AG08396 (cell line): Measurements from ENCODE around the gene SLC9C2.
"Not testable (repeated sequence)": the region's sequence is repeated elsewhere in the genome, so short reads cannot be mapped to it uniquely, and the experiment has no call there.

ENCODE experiments used
- DNase-seq: peaks from one replicate; pipeline ENCODE4 v3.0.0; 2012; ENCODE audit warnings: low spot score, mixed read lengths

SLC9C2 gene

DNA sequence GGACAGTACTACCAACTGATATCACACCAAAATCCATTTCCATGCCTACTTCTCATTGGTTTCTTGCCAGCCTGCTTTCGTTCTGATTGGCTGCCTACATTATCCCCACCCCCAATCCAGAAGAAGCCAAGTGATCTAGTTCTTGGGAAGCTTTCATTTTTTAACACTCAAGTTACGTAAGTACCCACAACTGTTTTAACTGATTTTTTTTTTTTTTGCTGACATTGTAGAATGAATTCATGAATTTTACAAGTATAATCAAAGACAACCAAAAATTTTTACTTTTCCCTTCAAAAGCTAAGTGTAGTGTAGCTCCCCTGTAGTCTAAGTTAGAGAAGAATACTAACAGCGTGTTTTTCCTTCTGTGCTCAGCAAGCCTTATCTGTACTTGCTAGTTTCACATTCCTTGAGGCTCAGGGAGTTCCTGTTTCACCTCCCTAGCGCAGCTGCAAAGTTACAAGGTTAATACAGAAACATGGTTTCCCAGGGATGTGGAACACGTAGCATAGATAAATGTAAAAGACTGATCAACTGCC lies at the start of gene SLC9C2:
Gene SLC9C2 (minus strand): TSS at position 17 of the 536 bp plus-strand sequence. CDS start 1,296 bp downstream, outside the sequence.
- DNase-seq: peak; percentile 32

- no peak for DNase-seq
These were observed 46.2 kb upstream of the SLC9C2 start for GRCh38 chr1:173648880-173649605.

- DNase-seq: no peak
These were observed 43.8 kb upstream of the SLC9C2 start for GRCh38 chr1:173646656-173647055.

DNA sequence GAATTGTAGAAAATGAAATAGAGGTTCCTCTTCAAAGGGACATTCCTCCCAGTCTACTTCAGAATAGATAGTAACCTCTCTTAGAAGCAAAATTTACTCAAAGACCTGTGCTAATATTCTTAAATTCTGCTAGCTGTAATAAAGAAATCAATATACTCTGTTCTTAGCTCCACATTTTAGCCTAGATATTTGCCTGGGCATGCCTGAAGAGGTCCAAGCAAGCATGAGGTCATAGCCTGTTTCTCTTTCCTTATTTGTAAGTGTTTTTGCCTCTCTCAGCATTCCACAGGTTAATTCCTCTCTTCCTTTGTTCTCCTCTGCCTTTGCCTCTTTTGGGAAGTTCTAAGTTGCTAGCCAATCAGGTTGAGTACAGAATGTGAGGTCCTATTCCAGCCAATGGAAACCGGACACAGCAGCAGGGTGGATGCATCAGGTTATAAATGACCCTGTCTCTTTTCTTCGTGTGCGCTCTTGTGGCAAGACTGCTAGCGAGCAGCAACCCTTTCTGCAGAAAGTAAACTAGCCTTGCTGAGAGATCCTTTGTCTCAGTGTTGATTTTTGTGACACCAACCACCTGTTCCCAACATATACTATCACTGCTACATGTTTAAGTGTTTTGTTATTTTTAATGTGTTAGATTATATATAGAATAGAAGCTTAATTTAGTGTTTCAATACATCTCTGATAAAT lies 39.7 kb upstream of the SLC9C2 start:
- not testable (repeated sequence) for DNase-seq

DNA sequence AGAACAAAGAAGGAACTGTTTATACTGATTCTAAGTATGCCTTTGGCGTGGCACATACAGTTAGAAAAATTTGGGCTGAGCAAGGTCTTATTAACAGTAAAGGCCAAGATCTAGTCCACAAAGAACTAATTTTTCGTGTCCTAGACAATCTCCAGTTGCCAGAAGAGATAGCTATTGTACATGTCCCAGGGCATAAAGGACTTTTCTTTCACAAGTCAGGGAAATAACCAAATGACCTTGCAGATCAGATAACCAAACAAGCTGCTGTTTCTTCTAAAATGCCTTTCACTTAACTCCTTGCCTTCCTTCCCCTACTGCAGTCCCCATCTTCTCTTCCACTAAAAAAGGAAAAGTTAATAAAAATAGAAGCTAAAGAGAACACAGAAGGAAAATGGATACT lies 36.2 kb upstream of the SLC9C2 start:
- DNase-seq: no peak

DNA sequence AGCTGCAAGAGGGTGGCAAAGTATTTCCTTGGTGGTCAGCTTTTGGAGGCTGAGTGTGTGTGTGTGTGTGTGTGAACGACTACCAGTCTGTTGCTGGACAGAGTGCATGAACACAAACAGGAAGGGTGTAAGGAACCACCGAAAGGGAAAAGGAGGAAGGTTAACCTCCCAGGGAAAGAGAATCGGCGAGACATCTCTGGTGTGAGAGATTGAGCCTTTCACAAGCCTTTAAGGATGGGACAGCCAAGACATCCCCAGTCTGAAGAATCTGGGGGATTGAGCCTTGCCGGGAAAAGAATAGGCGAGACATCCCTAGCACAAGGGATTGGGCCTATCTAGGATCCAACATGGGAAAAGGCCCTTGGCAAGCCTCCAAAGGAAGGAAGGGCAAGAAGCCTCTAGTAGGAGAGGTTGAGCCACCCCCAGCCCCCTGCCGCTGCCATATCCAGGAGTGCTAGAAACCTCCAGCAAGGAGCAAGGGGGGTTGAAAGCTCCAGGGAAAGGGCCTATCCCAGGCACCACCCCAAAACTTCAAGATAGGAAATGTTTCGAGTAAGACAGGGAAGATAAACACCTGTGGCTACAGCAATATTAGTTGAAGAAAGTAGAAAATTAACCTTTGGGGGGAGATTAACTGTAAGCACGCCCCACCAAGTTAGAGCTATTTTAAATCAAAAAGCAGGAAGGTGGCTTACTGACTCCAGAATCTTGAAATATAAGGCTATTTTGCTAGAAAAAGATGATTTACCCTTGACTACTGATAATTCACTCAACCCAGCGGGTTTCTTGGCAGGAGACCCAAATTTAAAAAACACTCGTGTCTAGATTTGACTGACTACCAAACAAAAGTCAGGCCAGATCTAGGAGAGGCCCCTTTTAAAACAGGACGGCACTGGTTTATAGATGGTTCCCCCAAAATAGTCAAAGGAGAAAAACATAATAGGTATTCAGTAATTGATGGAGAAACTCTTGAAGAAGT lies 35.5 kb upstream of the SLC9C2 start:
- DNase-seq: no peak

DNA sequence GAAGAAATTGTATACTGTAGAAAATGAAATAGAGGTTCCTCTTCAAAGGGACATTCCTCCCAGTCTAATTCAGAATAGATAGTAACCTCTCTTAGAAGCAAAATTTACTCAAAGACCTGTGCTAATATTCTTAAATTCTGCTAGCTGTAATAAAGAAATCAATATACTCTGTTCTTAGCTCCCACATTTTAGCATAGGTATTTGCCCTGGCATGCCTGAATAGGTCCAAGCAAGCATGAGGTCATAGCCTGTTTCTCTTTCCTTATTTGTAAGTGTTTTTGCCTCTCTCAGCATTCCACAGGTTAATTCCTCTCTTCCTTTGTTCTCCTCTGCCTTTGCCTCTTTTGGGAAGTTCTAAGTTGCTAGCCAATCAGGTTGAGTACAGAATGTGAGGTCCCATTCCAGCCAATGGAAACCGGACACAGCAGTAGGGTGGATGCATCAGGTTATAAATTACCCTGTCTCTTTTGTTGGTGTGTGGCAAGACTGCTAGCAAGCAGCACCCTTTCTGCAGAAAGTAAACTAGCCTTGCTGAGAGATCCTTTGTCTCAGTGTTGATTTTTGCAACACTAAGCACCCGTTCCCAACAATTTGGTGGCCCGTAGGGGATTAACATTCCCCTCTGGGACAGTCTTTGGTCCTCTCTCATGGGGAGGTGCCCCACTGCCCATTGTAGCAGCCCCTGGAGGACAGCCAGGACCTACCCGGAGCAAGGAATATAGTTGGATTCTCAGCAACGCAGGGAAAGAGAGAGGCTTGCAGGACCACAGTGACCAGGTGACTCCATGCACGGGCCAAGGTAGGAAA lies 34.6 kb upstream of the SLC9C2 start:
- not testable (repeated sequence) for DNase-seq

DNA sequence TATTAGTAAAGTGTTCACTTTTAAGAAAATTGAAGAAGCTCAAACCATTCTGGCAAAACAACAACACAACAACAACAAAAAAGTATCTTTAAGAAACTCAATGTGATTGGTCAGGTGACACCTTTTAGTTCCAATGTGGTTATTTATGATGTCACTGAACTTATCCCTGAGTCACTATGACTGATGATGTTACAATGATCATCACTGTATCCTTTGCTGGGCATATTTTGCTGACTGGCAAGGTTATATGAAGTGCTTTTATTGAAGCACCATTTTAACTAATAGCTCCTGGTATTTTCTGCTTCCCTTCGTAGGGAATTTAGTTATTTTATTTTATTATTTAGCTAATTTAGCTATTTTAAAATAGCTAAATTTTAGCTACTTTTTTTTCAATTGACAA lies 32.2 kb upstream of the SLC9C2 start, which contains the start of gene TEX50:
Gene TEX50 (plus strand): TSS at position 223 of the 400 bp plus-strand sequence. CDS start 184 bp downstream, outside the sequence.
- DNase-seq: no peak

GRCh38 chr1:173628888-173629287 lies 26.0 kb upstream of the SLC9C2 start:
- no peak for DNase-seq

DNA sequence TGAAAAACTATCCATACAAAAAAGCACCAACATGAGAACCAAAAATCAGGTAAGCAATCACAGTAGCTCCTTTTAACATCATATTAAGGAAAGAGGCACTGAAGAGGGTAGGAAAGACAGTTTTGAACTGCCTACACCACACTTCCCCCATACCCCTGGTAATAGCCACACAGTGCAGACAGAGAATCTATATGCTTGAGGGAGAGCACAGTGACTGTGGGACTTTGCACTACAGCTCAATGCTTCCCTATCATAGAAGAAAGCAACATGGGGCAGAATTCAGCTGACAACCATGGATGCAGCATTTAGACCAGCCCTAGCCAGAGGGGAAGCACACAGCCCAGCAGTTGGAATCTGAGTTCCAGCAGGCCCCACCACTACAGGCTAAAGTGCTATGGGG lies 24.4 kb upstream of the SLC9C2 start:
- no peak for DNase-seq

- DNase-seq: no peak
These were observed 14.0 kb upstream of the SLC9C2 start for GRCh38 chr1:173616859-173617258.

- DNase-seq: not testable (repeated sequence)
These were observed 10.2 kb upstream of the SLC9C2 start for GRCh38 chr1:173613086-173613485.

GRCh38 chr1:173608503-173609216 lies 5.8 kb upstream of the SLC9C2 start:
- no peak for DNase-seq

DNA sequence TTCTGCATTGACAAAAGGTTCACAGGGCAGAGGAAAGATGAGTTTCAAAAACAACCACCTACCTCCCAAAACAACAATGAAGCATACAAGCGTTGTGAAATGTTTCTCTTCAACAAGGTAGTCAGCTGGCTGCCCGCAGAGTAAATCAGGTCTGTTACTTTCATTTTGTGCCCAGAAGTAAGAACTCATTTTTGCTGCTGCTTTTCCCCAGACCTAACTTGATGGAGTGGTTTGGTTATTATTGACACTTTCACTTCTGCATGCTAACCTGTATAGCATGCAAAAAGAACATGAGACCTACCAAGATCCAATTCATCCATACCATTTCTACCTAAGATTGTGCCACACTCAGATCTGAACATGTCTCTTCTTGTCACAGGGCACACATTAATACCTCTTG lies 1.3 kb downstream of the SLC9C2 start:
- DNase-seq: no peak

DNA sequence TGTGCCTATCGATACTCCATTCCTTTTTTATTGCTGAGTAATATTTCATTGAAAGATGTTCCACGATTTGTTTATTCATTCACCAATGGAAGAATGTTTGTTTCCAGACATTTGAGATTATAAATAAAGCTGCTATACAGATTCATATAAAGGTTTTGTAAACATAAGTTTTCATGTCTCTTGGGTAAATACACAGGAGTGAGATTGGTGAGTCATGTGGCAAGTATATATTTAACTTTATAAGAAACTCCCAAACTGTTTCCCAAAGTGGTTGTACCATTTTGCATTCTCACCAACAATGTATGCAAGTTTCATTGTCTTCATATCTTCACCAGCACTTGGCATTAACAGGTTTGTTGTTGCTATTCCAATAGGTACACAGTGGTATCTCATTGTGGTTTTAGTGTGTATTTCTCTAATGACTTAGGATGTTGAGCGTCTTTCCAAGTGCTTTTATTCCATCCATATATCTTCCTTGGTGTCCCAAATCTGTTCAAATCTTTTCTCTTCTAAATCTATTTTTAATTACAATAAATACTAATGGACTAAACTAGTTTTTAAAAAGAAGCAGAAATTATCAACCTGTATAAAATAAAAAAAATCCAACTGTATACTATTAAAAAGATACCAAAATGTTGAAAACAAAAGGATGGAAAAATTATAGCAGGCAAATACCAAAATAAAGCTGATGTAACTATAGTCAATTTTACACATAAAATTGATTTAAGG lies 6.6 kb downstream of the SLC9C2 start:
- DNase-seq: no peak

GRCh38 chr1:173591138-173591537 lies 11.7 kb downstream of the SLC9C2 start:
- DNase-seq: not testable (repeated sequence)

- DNase-seq: no peak
These were observed 12.3 kb downstream of the SLC9C2 start for GRCh38 chr1:173590557-173590956.

DNA sequence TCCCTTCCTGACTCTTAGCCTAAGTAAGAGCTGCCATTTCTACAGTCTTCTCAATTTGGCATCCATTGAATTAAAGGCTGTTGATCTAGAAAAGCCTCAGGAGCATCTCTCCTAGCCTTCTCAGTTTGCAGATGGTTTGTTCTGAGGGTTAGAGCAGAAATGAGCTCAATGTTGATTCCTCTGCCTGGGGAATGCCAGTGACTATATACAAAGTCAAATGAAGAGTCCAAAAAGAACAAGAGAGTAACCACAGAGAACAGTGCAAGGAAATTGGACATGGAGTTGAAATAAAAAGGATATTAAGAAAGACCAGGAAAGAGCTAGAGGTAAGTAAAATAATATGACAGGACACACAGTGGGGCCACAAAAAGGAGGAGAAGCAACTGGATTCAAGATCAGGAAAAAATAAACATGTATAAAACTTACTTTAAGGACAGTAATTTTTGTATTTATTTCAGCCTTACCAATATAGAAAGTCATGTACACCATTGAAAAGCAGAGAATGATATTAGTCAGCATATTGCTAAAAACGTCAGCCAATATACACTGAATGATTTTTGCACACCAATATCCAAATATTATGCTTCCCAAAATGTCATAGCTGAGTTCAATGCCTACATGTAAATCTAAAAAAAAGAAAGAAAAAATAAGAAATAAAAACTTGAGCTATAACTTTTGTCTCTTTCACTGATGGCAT lies 21.3 kb downstream of the SLC9C2 start:
- DNase-seq: no peak

GRCh38 chr1:173580658-173581057 lies 22.2 kb downstream of the SLC9C2 start:
- DNase-seq: no peak
